Transverse colon (tissue), 3 donors: ENCODE results near the gene TXNL4B.

ENCODE experiments used
- EP300 ChIP-seq: sonication (generic); formaldehyde crosslinking; IDR thresholded peaks from one replicate; pipeline ENCODE4 v1.6.1; 2017; ENCODE audit warnings: antibody characterized with exemption, low read depth
- TF ChIP-seq, protein P1 (sequence below), 5 experiments: fragments of 200-600 bp in 3 of 5; fragments of 450-650 bp in 2 of 5; sonication (generic) in 3 of 5; IDR thresholded peaks; 1 replicate in 2 of 5; 2 replicates in 3 of 5; pipeline ENCODE4 v1.5.1; 2016 to 2017; ENCODE audit warnings: antibody characterized with exemption in 5 of 5, inconsistent platforms in 3 of 5, mild to moderate bottlenecking in 2 of 5, moderate library complexity in 1 of 5

DNA sequence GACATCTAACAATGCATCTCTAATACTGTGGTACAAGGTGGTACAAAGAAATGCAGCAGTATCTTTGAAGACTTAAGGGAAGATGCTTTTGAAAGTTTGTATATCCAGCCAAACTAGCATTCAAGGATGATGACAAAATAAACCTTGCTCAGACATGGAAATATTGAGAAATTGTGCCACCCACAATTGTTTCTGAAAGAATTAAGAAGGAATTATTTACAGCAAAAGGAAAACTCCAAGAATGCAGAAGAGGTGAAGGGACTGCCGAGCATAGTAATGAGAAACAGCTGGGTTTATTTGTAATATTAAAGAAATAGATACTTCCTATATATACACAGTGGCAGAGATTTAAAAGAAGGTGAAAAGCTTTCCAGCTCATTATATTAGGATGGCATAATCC, 49.1 kb upstream of the TXNL4B start:
- TF ChIP-seq, protein P1, sequence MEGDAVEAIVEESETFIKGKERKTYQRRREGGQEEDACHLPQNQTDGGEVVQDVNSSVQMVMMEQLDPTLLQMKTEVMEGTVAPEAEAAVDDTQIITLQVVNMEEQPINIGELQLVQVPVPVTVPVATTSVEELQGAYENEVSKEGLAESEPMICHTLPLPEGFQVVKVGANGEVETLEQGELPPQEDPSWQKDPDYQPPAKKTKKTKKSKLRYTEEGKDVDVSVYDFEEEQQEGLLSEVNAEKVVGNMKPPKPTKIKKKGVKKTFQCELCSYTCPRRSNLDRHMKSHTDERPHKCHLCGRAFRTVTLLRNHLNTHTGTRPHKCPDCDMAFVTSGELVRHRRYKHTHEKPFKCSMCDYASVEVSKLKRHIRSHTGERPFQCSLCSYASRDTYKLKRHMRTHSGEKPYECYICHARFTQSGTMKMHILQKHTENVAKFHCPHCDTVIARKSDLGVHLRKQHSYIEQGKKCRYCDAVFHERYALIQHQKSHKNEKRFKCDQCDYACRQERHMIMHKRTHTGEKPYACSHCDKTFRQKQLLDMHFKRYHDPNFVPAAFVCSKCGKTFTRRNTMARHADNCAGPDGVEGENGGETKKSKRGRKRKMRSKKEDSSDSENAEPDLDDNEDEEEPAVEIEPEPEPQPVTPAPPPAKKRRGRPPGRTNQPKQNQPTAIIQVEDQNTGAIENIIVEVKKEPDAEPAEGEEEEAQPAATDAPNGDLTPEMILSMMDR (IDR thresholded peaks at IDR 0.05), result no peak
- no peak for TF ChIP-seq EP300
